CD4-positive, alpha-beta T cell treated with Interferon alpha-2 for 1 hour (primary cell): ENCODE data around the gene SLC17A9.

Experiments
- DNase-seq, 2 donors: peaks; one replicate each; pipeline ENCODE4 v3.0.0-alpha.2; 2020 to 2022

SLC17A9 gene

DNA sequence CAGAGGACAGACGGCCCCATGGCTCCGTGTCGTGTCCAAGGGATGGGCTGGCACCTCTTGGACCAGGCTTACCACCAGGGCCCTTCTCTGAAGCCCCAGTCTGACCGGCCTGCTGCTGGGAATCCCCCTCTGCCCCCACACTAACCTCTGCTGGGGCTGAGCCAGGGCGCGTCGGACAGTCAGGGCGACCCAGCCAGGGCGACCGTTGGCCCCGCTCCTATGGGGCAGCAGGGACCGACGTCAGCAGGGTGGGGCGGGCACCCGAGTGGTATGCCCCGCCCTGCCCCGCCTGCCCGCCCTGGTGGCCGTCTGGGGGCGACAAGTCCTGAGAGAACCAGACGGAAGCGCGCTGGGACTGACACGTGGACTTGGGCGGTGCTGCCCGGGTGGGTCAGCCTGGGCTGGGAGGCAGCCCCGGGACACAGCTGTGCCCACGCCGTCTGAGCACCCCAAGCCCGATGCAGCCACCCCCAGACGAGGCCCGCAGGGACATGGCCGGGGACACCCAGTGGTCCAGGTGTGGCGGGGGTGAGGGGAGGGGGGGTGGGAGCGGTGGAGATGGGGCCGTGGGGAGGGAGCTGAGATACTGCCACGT lies at the start of gene SLC17A9:
Gene SLC17A9, plus strand, starts transcription at position 337 of the 595 bp plus-strand sequence. Its CDS starts 122 bp downstream, at position 459.
- DNase-seq = peak; percentile 55 to 70

GRCh38 chr20:62902926-62903615 lies 49.4 kb upstream of the SLC17A9 start:
- DNase-seq = no peak

- DNase-seq = no peak
These were observed 46.9 kb upstream of the SLC17A9 start for GRCh38 chr20:62905536-62906117.

DNA sequence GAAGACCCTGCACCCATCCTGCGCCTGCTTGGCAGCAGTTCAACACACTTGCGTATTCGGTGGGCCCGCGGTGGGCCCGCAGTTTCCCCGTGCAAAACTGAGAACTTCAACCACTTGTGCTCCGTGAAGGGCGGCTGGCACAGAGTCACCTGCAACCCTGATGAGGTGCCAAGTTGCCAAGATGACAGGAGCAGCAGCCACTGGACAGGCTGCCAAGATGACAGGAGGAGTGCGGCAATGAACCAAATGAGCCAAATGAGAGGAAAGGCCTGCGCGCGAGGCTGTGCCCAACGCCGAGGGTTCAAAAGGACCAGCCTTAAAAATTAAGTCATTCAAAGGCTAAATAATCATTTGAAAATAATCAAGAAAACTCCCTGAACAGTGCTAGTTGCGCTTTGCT lies 46.3 kb upstream of the SLC17A9 start:
- DNase-seq = no peak

DNA sequence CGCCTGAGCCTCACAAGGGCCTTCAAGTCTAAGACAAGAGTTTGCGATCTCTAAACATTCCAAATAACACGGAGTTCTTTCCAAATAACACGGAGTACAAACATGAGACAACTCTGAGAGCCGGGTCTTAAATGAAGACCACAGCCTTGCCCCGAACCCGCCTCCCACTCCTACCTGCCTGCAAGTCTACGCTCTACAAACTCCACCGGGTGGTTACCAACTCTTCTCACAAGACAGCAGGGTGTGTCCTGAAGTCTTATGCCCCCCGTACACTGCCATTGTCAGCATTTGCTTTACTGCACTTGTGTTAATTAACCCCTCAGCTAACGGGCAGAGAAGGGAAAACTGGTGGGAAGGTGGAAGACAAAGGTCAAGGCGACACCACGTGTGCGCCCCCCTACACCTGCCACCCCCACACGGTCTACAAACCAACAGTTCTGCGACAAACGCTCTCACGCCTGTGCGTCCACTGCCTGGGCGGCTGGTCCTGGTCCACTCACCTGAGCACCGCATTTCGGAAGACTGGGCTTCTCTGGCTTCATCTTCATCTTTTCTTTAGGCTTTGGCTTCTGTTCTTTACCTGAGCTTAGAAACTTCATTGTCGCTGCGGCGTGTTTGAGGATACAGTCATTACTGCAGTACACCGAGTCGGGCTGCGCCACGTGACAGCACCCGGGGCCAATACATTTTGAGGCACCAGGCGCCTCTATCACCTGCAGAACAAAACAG lies 45.7 kb upstream of the SLC17A9 start:
- no peak for DNase-seq

DNA sequence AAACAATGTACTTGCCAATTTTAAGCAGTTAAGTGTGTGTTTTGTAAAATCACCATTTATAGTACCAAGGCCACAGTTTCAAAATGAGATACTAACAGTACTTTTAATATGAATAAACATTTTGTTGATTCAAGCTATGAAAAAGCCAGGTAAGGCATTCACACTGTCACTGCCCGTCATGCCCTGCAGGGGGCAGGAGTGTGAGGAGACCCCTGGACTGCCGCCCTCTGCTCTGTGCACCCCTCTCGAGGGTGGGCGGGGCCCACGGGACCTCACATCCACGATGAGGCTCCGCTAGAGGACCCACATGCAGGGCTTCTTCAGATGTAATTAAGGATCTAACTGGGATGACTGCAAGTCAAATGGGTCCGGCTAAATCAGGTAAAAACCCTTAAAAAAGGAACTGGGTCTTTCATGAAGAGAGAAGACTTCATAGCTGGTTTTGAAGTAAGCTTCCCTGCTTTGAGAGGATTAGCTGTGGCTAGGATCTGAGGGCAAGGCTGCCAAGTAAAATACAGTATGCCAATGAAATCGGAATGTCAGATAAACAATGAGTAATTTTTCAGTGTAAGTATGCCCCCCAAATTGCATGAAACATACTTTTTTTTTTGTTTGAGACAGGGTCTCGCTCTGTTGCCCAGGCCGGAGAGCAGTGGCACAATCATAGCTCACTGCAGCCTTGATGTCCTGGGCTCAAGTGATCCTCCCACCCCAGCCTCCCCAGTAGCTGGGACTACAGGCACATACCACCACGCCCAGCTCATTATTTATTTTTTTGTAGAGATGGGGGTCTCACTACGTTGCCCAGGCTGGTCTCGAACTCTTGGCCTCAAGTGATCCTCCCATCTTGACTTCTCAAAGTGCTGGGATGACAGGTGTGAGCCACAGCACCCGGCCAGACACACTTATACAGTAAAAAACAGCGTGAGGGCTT lies 44.9 kb upstream of the SLC17A9 start:
- DNase-seq = peak; percentile 29 to 54

DNA sequence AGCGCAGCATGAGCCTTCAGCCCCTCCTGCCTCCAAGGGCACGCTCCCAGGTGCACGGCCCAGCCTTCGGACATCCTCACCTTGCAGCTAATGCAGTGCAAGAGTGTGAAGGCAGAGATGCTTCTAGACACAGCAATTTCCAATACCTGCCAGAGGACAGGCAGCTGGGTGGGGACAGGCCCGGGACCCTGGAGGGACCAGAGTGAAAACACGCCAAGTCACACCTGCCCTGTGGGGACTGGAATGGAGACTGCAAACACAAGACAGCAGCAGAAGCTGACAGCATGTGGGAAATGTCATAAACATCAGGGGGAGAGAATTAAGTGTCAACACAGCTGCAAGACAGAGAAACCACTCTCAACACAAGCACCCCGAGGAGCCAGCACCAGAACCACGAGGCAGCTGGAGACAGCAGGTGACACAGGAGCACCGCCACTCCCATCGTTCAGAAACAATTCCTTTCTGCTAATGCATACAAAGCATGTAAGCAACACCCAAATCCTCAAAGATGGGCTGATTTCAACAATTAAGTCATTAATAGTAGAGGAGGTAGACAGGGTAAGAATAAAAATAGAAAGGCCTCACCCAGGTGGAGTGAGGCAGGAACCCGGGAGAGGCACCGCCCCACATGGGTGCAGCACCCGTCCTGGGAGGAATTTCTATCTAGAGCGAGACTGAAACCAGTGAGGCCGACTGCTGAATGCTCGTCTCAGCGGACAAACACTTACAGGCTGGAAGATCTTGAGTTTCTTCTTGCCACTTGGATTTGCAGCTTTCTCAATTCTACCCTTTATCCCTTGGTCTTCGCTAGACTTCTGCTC lies 43.3 kb upstream of the SLC17A9 start:
- DNase-seq = no peak

DNA sequence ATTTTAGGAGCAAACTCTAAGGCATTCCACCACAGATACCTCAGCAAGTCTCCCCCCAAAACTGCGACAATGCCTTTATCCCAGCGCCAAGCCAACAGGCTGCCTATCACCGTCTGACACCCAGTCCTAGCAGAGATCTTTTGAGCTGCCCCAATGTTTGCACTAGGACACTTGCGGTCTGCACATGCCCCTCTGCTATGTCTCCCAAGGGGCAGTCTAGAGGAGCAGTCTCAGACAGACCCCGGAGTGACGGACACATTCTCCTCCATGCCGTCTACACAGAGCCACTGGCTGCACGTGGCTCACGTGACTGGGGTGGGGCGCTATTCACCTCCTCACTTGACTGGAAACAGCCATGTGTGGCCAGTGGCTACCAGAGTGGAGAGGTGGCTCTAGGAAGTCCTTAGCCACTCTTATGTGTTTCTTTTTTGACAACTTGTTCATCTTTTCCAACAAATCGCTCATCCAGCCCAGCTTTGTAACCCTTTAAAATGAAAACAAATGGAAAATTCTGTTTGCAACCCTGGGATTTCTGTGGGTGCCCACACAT lies 42.2 kb upstream of the SLC17A9 start:
- no peak for DNase-seq

DNA sequence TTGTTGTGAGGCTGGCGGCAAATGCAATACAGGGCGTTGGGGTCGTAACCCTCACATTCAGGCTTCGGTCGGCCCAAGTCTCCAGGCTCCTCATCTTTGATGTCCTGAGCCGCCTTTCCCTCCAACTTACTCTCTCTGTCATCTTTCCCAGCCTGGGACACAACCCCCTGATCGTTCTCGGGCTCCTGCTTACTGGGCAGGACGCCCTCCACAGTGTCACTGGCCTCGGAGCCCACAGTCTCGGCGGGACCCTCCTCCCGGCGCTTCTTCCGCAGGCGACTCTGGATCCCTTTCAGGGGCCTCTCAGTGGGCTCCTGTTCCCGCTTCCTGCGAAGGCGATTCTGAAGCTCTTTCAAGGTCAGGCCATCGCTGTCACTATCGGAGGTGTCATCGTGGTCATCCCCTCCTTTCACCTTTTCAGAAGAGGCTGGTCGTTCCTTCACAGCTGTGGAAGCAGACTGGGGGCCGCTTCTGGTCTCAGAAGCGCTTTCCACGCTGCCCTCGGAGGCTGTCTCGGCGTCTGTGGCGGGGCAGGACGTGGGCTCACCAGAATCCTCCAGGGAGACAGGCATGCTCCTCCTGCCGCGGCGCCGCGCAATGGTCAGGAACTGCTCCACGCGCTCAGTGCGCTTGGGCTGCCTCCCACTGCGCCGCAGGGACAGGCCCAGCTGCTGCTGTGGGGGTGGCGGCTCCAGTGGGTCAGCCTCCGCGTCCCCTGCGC lies 41.6 kb upstream of the SLC17A9 start:
- no peak for DNase-seq

DNA sequence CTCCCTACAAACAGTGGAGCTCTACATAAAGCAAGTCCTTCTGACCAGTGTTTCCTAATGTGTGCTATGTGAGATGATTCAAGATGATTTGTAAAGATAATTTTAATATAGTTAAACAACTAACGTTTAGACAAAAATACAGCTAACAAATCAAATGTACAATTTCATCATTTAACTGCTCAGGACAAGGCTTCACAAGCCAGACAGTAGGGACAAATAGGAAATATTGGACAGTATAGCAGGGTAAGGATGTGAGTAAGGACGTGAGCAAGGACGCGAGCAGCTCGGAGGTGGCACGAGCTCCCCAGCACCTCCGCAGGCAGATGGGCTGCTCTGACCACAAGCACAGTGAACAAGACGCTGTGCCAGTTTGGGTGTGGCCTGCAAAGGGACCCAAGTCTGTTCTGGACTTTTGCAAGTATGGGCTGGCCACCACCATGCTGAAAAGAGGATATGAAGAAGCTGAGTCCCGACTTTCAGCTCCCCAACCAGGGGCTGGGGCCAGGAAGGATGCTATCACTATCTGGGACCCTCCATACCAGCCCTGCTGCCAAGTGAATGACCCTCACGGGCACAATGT lies 40.7 kb upstream of the SLC17A9 start:
- DNase-seq = no peak

DNA sequence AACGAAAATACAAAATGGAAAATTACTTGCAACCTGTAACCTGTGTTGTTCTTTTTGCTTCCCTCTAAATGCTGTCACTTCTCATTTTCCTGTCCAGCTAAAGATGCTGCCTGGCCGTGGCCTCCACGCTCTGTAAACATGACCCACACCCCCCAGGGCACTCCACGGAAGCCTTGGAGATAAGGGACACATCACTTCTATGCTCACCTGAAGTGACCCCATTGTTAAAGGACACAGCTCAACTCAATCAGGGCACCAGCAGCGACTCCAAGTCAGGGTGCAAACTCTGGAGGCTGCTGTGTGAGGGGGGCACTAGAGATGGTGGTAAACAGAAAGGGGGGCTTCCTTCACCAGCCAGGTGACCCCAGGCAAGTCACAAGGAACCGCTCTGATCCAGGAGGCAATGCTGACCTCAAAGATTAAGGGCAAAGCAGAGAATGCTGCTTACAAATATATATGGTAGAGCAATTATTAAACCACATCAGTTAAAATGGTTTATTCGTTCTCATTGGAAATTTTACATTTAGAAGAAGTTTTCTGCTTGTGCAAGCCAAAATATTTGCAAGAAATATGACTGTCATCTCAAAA lies 39.4 kb upstream of the SLC17A9 start:
- no peak for DNase-seq

GRCh38 chr20:62914436-62914835 lies 38.1 kb upstream of the SLC17A9 start:
- DNase-seq = no peak

- peak in 1 of 2 donors; percentile 31 for DNase-seq
These were observed 37.5 kb upstream of the SLC17A9 start for GRCh38 chr20:62914970-62915457.

GRCh38 chr20:62916703-62917476 lies 35.6 kb upstream of the SLC17A9 start:
- DNase-seq = no peak

DNA sequence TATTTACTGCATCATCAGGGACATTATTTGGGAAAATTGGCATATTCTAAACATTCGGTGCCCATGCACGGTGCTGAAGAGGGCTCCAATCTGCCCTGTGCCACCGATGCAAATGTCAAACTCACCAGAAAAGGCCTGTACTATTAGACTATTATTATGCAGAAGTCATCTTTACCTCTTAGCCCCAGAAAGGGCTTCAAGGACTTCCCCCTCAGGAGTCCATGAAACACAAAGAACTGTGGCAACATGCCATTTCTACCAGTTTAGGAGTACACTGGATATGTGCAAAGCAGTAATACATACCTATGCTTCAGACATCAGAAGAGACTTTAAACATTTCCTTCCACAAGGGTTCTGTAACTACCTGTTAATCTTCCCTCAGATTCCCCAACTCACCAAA lies 34.8 kb upstream of the SLC17A9 start:
- no peak for DNase-seq

GRCh38 chr20:62918147-62918546 lies 34.4 kb upstream of the SLC17A9 start:
- peak in 1 of 2 donors; percentile 34 for DNase-seq

DNA sequence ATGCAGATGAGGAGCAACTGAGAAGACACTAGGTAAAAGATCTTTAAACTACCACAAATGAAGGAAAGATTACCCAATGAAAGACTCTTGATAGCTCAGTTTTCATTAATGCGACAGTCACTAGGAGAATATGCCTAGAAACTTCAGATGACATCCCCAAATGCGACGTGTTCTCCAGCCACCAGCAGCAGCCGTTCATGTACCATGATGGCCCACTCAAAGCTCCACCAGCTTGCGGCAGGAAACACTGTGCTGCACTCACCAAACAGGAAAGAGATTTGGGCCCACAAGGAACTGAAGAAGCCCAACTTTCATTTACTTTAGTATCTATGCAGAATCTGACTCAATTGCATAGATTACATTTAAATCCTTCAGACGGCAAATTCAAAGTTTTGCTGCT lies 33.7 kb upstream of the SLC17A9 start:
- peak; percentile 38 to 63 for DNase-seq

- no peak for DNase-seq
These were observed 32.4 kb upstream of the SLC17A9 start for GRCh38 chr20:62920039-62920645.
